ENCODE data around the gene VSX1.

Gene VSX1

GRCh38 chr20:25057234-25058050, 24.5 kb downstream of the VSX1 start (continued):
- TF ChIP-seq PRDM2 (tag by site-specific recombination; IDR thresholded peaks at IDR 0.05; ENCODE audit: borderline replicate concordance) (no peak), ZBTB49 (tag by site-specific recombination; IDR thresholded peaks at IDR 0.05; ENCODE audit: low read depth) (no peak), ZNF701 (tag by site-specific recombination; IDR thresholded peaks at IDR 0.05) (no peak), KLF8 (tag by site-specific recombination; IDR thresholded peaks at IDR 0.05) (peak; percentile 30; the same call in 1 of the 2 replicates), ZNF274 (IDR thresholded peaks at IDR 0.05; ENCODE audit: low read length) (no peak), ZNF274 (tag by site-specific recombination; IDR thresholded peaks at IDR 0.05; ENCODE audit: borderline replicate concordance) (no peak), ZNF596 (tag by site-specific recombination; IDR thresholded peaks at IDR 0.05) (0 out of 2 replicates have a peak, but pooled peaks have one; percentile 29), ZBTB48 (tag by site-specific recombination; IDR thresholded peaks at IDR 0.05) (peak; percentile 19; the same call in 1 of the 2 replicates), GFI1B (tag by site-specific recombination; IDR thresholded peaks at IDR 0.05) (no peak), ZNF416 (tag by site-specific recombination; IDR thresholded peaks at IDR 0.05) (no peak), ZNF785 (tag by site-specific recombination; IDR thresholded peaks at IDR 0.05) (no peak), ZBTB6 (tag by site-specific recombination; IDR thresholded peaks at IDR 0.05) (no peak), IKZF3 (tag by site-specific recombination; IDR thresholded peaks at IDR 0.05) (peak; percentile 58; the same call in 1 of the 2 replicates), ZNF366 (tag by site-specific recombination; conservative IDR thresholded peaks at IDR 0.05) (no peak), ZNF266 (tag by site-specific recombination; IDR thresholded peaks at IDR 0.05; ENCODE audit: low read depth) (no peak), ZFP41 (tag by site-specific recombination; IDR thresholded peaks at IDR 0.05; ENCODE audit: borderline replicate concordance) (no peak), ZNF23 (tag by site-specific recombination; IDR thresholded peaks at IDR 0.05; ENCODE audit: borderline replicate concordance) (no peak), ZNF600 (tag by site-specific recombination; IDR thresholded peaks at IDR 0.05) (0 out of 2 replicates have a peak, but pooled peaks have one; percentile 28), ZBTB20 (tag by site-specific recombination; IDR thresholded peaks at IDR 0.05) (peak; percentile 99), PRDM4 (tag by site-specific recombination; IDR thresholded peaks at IDR 0.05) (no peak), ZNF146 (tag by site-specific recombination; IDR thresholded peaks at IDR 0.05) (no peak), ZEB2 (tag by site-specific recombination; IDR thresholded peaks at IDR 0.05) (no peak; the same call in 1 of the 2 replicates), ZNF629 (tag by site-specific recombination; IDR thresholded peaks at IDR 0.05) (peak; percentile 17), ZBTB7A (tag by site-specific recombination; IDR thresholded peaks at IDR 0.05; ENCODE audit: low read depth) (no peak), INSM2 (tag by site-specific recombination; IDR thresholded peaks at IDR 0.05) (no peak), ZNF677 (tag by site-specific recombination; IDR thresholded peaks at IDR 0.05) (0 out of 2 replicates have a peak, but pooled peaks have one; percentile 19)

Measured in HEK293 (cell line).